Measurements from ENCODE around the gene OR13C5.

The OR13C5 gene

GRCh38 chr9:104555521-104555920 lies 43.7 kb downstream of the OR13C5 start:
- no peak for DNase-seq (ENCODE audit: low spot score)
- CTCF ChIA-PET, result no interaction called here
- TF ChIP-seq, protein P1, sequence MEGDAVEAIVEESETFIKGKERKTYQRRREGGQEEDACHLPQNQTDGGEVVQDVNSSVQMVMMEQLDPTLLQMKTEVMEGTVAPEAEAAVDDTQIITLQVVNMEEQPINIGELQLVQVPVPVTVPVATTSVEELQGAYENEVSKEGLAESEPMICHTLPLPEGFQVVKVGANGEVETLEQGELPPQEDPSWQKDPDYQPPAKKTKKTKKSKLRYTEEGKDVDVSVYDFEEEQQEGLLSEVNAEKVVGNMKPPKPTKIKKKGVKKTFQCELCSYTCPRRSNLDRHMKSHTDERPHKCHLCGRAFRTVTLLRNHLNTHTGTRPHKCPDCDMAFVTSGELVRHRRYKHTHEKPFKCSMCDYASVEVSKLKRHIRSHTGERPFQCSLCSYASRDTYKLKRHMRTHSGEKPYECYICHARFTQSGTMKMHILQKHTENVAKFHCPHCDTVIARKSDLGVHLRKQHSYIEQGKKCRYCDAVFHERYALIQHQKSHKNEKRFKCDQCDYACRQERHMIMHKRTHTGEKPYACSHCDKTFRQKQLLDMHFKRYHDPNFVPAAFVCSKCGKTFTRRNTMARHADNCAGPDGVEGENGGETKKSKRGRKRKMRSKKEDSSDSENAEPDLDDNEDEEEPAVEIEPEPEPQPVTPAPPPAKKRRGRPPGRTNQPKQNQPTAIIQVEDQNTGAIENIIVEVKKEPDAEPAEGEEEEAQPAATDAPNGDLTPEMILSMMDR (conservative IDR thresholded peaks at IDR 0.05; ENCODE audit: low read depth), result no peak
- POLR2A ChIA-PET (ENCODE audit: low non-redundant PET), result no interaction called here
- H3K27ac ChIP-seq, result no peak overlapping the region

DNA sequence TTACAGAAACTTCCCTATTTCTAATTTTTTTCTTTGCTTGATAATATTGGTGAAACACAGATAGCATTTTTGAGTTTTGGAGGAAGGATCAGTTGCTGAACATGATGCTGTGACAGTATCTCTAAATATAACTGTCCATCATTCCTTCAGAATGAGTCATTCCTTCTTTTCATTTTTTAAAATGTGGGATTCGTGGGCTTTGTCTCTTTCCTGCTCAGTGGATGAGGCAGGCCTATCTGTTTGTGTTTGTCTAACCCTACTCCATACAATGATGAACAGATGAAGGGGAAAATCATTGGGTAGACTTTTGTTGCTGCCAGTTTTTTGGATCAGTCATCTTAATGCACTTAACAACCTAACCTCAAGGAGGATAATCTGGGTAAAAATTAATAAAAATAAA lies 46.0 kb downstream of the OR13C5 start:
- POLR2A ChIA-PET (ENCODE audit: low non-redundant PET), result no interaction called here
- TF ChIP-seq, protein P1 (conservative IDR thresholded peaks at IDR 0.05; ENCODE audit: low read depth), result no peak
- CTCF ChIA-PET, result no interaction called here
- no peak for DNase-seq (ENCODE audit: low spot score)
- no peak overlapping the region for H3K27ac ChIP-seq

Measured in RWPE1 (cell line).